NCI-H2081 (cell line): ENCODE data around the gene ADAMTS5.

Experiments
- DNase-seq, 2 experiments: peaks; one replicate each; lab custom pipeline; 2025; lab: John Stamatoyannopoulos, UW

Gene ADAMTS5

GRCh38 chr21:26887251-26887650, 79.6 kb downstream of the ADAMTS5 start:
- no peak for DNase-seq

GRCh38 chr21:26884436-26884835, 82.5 kb downstream of the ADAMTS5 start:
- no peak for DNase-seq

GRCh38 chr21:26883768-26884167, 83.1 kb downstream of the ADAMTS5 start:
- no peak for DNase-seq

- DNase-seq: peak in 1 of 2 experiments; percentile 0
These were observed 85.2 kb downstream of the ADAMTS5 start for GRCh38 chr21:26881504-26882228.

- no peak for DNase-seq
These were observed 89.9 kb downstream of the ADAMTS5 start for GRCh38 chr21:26877018-26877417.

- no peak for DNase-seq
These were observed 92.5 kb downstream of the ADAMTS5 start for GRCh38 chr21:26874347-26874746.
